WERI-Rb-1 (cell line): ENCODE measurements around the gene LRRC72.

Experiments used
- DNase-seq: peaks from one replicate; pipeline ENCODE4 v3.0.0-alpha.2; 2020
- H3K27ac ChIP-seq: fragments of 250-450 bp; sonication (Bioruptor Pico); 2 replicates; pipeline ENCODE4 v1.5.1; 2020; ENCODE audit warnings: mild to moderate bottlenecking, moderate library complexity
- H3K27me3 ChIP-seq: fragments of 250-450 bp; sonication (Bioruptor Pico); 2 replicates; pipeline ENCODE4 v1.5.1; 2021; ENCODE audit warnings: mild to moderate bottlenecking, low read depth, moderate library complexity; ENCODE audit not compliant: insufficient read depth, severe bottlenecking
- H3K36me3 ChIP-seq: fragments of 250-450 bp; sonication (Bioruptor Pico); 2 replicates; pipeline ENCODE4 v1.5.1; 2020; ENCODE audit warnings: mild to moderate bottlenecking, moderate library complexity
- H3K4me3 ChIP-seq: 2 replicates; pipeline ENCODE4 v1.5.1; 2011; ENCODE audit warnings: low read depth, mild to moderate bottlenecking, control low read depth, low read length
- H3K9me3 ChIP-seq: fragments of 250-450 bp; sonication (Bioruptor Pico); 2 replicates; pipeline ENCODE4 v1.5.1; 2021; ENCODE audit warnings: mild to moderate bottlenecking, moderate library complexity; ENCODE audit not compliant: severe bottlenecking
- CTCF ChIP-seq: IDR thresholded peaks from 2 replicates; pipeline ENCODE4 v1.5.1; 2011; ENCODE audit warnings: low read depth, mild to moderate bottlenecking, control low read depth, inconsistent platforms, low read length

LRRC72 gene

GRCh38 chr7:16616542-16616941, 89.9 kb downstream of the LRRC72 start:
- H3K9me3 ChIP-seq = no peaks in the 10 kb centered on the region
- no peak overlapping the region for H3K27ac ChIP-seq
- H3K4me3 ChIP-seq = no peak overlapping the region
- TF ChIP-seq CTCF = no peak
- peaks cover 4% of the 10 kb centered on the region for H3K36me3 ChIP-seq
- H3K27me3 ChIP-seq = no peaks in the 10 kb centered on the region
- no peak for DNase-seq

- H3K9me3 ChIP-seq = no peaks in the 10 kb centered on the region
- H3K4me3 ChIP-seq = no peak overlapping the region
Measured at GRCh38 chr7:16619979-16620408, 93.4 kb downstream of the LRRC72 start.

GRCh38 chr7:16626388-16626787, 99.8 kb downstream of the LRRC72 start:
- H3K36me3 ChIP-seq = peaks cover 14% of the 10 kb centered on the region
- H3K27me3 ChIP-seq = no peaks in the 10 kb centered on the region
- H3K27ac ChIP-seq = no peak overlapping the region
- H3K4me3 ChIP-seq = no peak overlapping the region
- TF ChIP-seq CTCF = no peak
- DNase-seq = no peak
- no peaks in the 10 kb centered on the region for H3K9me3 ChIP-seq

More at GRCh38 chr7:16619979-16620408, 93.4 kb downstream of the LRRC72 start:
- Histone ChIP-seq H3K36me3 (peaks cover 19% of the 10 kb centered on the region), H3K27ac (no peak overlapping the region), H3K27me3 (no peaks in the 10 kb centered on the region)
- DNase-seq = no peak
- TF ChIP-seq CTCF = no peak

- no peak overlapping the region for H3K4me3 ChIP-seq
Measured at GRCh38 chr7:16627236-16627635, 100.6 kb downstream of the LRRC72 start.

GRCh38 chr7:16630654-16631053, 104.0 kb downstream of the LRRC72 start:
- Histone ChIP-seq H3K9me3 (no peaks in the 10 kb centered on the region), H3K27ac (no peak overlapping the region), H3K27me3 (no peaks in the 10 kb centered on the region), H3K36me3 (no peaks in the 10 kb centered on the region; the same call in 1 of the 2 replicates), H3K4me3 (no peak overlapping the region)
- TF ChIP-seq CTCF = no peak
- DNase-seq = no peak

More at GRCh38 chr7:16627236-16627635, 100.6 kb downstream of the LRRC72 start:
- Histone ChIP-seq H3K9me3 (no peaks in the 10 kb centered on the region), H3K27me3 (no peaks in the 10 kb centered on the region), H3K27ac (no peak overlapping the region), H3K36me3 (peaks cover 11% of the 10 kb centered on the region)
- no peak for DNase-seq
- no peak for TF ChIP-seq CTCF
